CD4-positive, alpha-beta memory T cell (primary cell): ENCODE results near the gene CCDC97. TPM values are rescaled to one million over a fixed set of nuclear protein-coding genes. Genes with fewer than 3 reads are reported as not detected.

ENCODE experiments used
- CTCF ChIA-PET: fragments of 350-600 bp; sonication (Branson Sonifier 250); formaldehyde crosslinking; loops from one replicate; lab custom pipeline; 2021; ENCODE audit warnings: inconsistent platforms; ENCODE audit not compliant: partially characterized antibody; lab: Charles Lee
- POLR2A ChIA-PET: fragments of 350-600 bp; sonication (Branson Sonifier 250); formaldehyde crosslinking; loops from one replicate; lab custom pipeline; 2021; ENCODE audit not compliant: partially characterized antibody; lab: Charles Lee
- DNase-seq, 5 donors: peaks; one replicate each; pipeline versions ENCODE4 v3.0.0 to v3.0.0-alpha.2; 2020 to 2022; ENCODE audit warnings: mixed read lengths in 1 of 5
- H3K27ac ChIP-seq: one replicate; pipeline ENCODE4 v1.7.0; 2013; ENCODE audit warnings: low read depth, low read length
- H3K27me3 ChIP-seq: 2 replicates; pipeline ENCODE4 v1.7.0; 2013; ENCODE audit warnings: mild to moderate bottlenecking, low read length, moderate library complexity; ENCODE audit not compliant: insufficient read depth
- H3K36me3 ChIP-seq: 2 replicates; pipeline ENCODE4 v1.7.0; 2013; ENCODE audit warnings: mild to moderate bottlenecking, low read length, moderate library complexity; ENCODE audit not compliant: insufficient read depth
- H3K4me1 ChIP-seq: 2 replicates; pipeline ENCODE4 v1.7.0; 2013; ENCODE audit warnings: mild to moderate bottlenecking, low read length, moderate library complexity; ENCODE audit not compliant: insufficient read depth
- H3K4me3 ChIP-seq, 2 donors: one replicate each; pipeline ENCODE4 v1.7.0; 2013; ENCODE audit warnings: low read length in 2 of 2, mild to moderate bottlenecking in 1 of 2
- H3K9me3 ChIP-seq, 2 donors: one replicate each; pipeline ENCODE4 v1.7.0; 2013; ENCODE audit warnings: low read length in 2 of 2, control low read depth in 1 of 2; ENCODE audit not compliant: control insufficient read depth in 1 of 2
- H3K27ac Mint-ChIP-seq, 7 donors: one replicate each; pipeline ENCODE4 v1.8.0; 2020 to 2021; ENCODE audit warnings: mixed read lengths in 7 of 7, mild to moderate bottlenecking in 6 of 7, inconsistent platforms in 3 of 7, moderate library complexity in 3 of 7
- H3K27me3 Mint-ChIP-seq, 2 donors: one replicate each; pipeline ENCODE4 v1.8.0; 2020 to 2021; ENCODE audit warnings: mixed read lengths in 2 of 2
- H3K36me3 Mint-ChIP-seq, 2 donors: one replicate each; pipeline ENCODE4 v1.8.0; 2020 to 2021; ENCODE audit warnings: mixed read lengths in 2 of 2, inconsistent platforms in 1 of 2, mild to moderate bottlenecking in 1 of 2
- H3K4me1 Mint-ChIP-seq, 4 donors: one replicate each; pipeline ENCODE4 v1.8.0; 2020 to 2021; ENCODE audit warnings: mixed read lengths in 4 of 4, mild to moderate bottlenecking in 1 of 4
- H3K4me3 Mint-ChIP-seq, 8 donors: one replicate each; pipeline ENCODE4 v1.8.0; 2020 to 2021; ENCODE audit warnings: mixed read lengths in 8 of 8, mild to moderate bottlenecking in 7 of 8, moderate library complexity in 6 of 8, inconsistent platforms in 3 of 8
- H3K9me3 Mint-ChIP-seq, 8 donors: one replicate each; pipeline ENCODE4 v1.8.0; 2020 to 2021; ENCODE audit warnings: mixed read lengths in 8 of 8, mild to moderate bottlenecking in 5 of 8, inconsistent platforms in 3 of 8, moderate library complexity in 1 of 8
- intact Hi-C: fragments of 100-400 bp; cut with micrococcal nuclease; formaldehyde crosslinking; loops from one replicate; pipeline ENCODE4 v1.15.1; 2023
- polyA plus RNA-seq, 2 donors: library from polyadenylated mRNA; unstranded; fragments of 300-500 nt; fragmentation: Illumina TruSeq; gene quantifications; one replicate each; pipeline ENCODE4 v1.2.3, GENCODE V29; 2021
- total RNA-seq, 2 experiments: library from RNA; stranded (reverse); gene quantifications; one replicate each; pipeline ENCODE4 v1.2.3, GENCODE V29; 2021

CCDC97 gene
- total and polyA plus RNA-seq, 4 experiments from 2014 or later: 23.2 to 61.4 (median 44.3) TPM

GRCh38 chr19:41319500-41320184 is 9.7 kb downstream of the CCDC97 start:
- Histone ChIP-seq H3K36me3 (peaks cover 71% of the 10 kb centered on the region), H3K4me3 (no peak overlapping the region), H3K9me3 (no peaks in the 10 kb centered on the region), H3K27me3 (no peaks in the 10 kb centered on the region), H3K27ac (no peak overlapping the region), H3K4me1 (peaks cover 3% of the 10 kb centered on the region)
- DNase-seq: peak in 1 of 5 donors; percentile 40
- Mint-ChIP-seq H3K9me3 (peaks cover 0 to 5% (median 0%) of the 10 kb centered on the region in 8 donors), H3K27me3 (no peaks in the 10 kb centered on the region), H3K4me1 (peaks cover 11 to 69% (median 19%) of the 10 kb centered on the region in 4 donors), H3K4me3 (peak overlapping the region in 1 of 8 donors; percentile 49), H3K27ac (peak overlapping the region in 5 of 7 donors; percentile 63 to 87 (median 69)), H3K36me3 (peaks cover 32 to 77% of the 10 kb centered on the region in 2 donors)
- ChIA-PET POLR2A (interaction anchor here (0.7 to 2.1 kb wide), 5 partner anchors 9 to 56 kb away, joined by 3 to 10 read pairs (median 5); partner anchors contain the start of genes CCDC97 and HNRNPUL1), CTCF (interaction anchor here (1.2 kb wide), 1 partner anchor 11 kb away, joined by 3 read pairs; no protein-coding TSS in a partner anchor)
- intact Hi-C loops: no loop called here

- H3K4me3 ChIP-seq: no peak overlapping the region
- peak in 1 of 5 donors; percentile 39 for DNase-seq
- no peak overlapping the region for H3K27ac ChIP-seq
- H3K4me1 Mint-ChIP-seq: peaks cover 14 to 74% (median 22%) of the 10 kb centered on the region in 4 donors
- no peaks in the 10 kb centered on the region for H3K27me3 Mint-ChIP-seq
- intact Hi-C loops: no loop called here
- ChIA-PET POLR2A (interaction anchor here (0.7 to 2.1 kb wide), 4 partner anchors 8 to 56 kb away, joined by 3 to 10 read pairs (median 4); partner anchors contain the start of gene HNRNPUL1), CTCF (interaction anchor here (1.2 kb wide), 1 partner anchor 11 kb away, joined by 3 read pairs; no protein-coding TSS in a partner anchor)
- H3K9me3 ChIP-seq: no peaks in the 10 kb centered on the region
- peaks cover 3% of the 10 kb centered on the region for H3K4me1 ChIP-seq
- H3K36me3 ChIP-seq: peaks cover 71% of the 10 kb centered on the region
- peaks cover 0 to 5% (median 0%) of the 10 kb centered on the region in 8 donors for H3K9me3 Mint-ChIP-seq
- no peaks in the 10 kb centered on the region for H3K27me3 ChIP-seq
- peak overlapping the region in 4 of 7 donors; percentile 69 to 87 (median 70) for H3K27ac Mint-ChIP-seq
- H3K36me3 Mint-ChIP-seq: peaks cover 32 to 79% of the 10 kb centered on the region in 2 donors
- peak overlapping the region in 1 of 8 donors; percentile 25 for H3K4me3 Mint-ChIP-seq
Observed at GRCh38 chr19:41320185-41320518, 10.2 kb downstream of the CCDC97 start.

GRCh38 chr19:41320568-41320967 is 10.6 kb downstream of the CCDC97 start:
- Histone ChIP-seq H3K9me3 (no peaks in the 10 kb centered on the region), H3K4me1 (peaks cover 4% of the 10 kb centered on the region), H3K4me3 (no peak overlapping the region), H3K36me3 (peaks cover 71% of the 10 kb centered on the region), H3K27ac (no peak overlapping the region), H3K27me3 (no peaks in the 10 kb centered on the region)
- CTCF ChIA-PET: no interaction called here
- no peaks in the 10 kb centered on the region for H3K27me3 Mint-ChIP-seq
- intact Hi-C loops: no loop called here
- POLR2A ChIA-PET: interaction anchor here (1.3 to 2.1 kb wide), 3 partner anchors 32 to 57 kb away, joined by 3 to 10 read pairs (median 5); partner anchors contain the start of gene HNRNPUL1
- H3K9me3 Mint-ChIP-seq: peaks cover 0 to 5% (median 0%) of the 10 kb centered on the region in 8 donors
- DNase-seq: peak in 1 of 5 donors; percentile 22
- peak overlapping the region in 5 of 7 donors; percentile 10 to 69 (median 43) for H3K27ac Mint-ChIP-seq
- peaks cover 14 to 78% (median 24%) of the 10 kb centered on the region in 4 donors for H3K4me1 Mint-ChIP-seq
- no peak overlapping the region for H3K4me3 Mint-ChIP-seq
- H3K36me3 Mint-ChIP-seq: peaks cover 32 to 79% of the 10 kb centered on the region in 2 donors

DNA sequence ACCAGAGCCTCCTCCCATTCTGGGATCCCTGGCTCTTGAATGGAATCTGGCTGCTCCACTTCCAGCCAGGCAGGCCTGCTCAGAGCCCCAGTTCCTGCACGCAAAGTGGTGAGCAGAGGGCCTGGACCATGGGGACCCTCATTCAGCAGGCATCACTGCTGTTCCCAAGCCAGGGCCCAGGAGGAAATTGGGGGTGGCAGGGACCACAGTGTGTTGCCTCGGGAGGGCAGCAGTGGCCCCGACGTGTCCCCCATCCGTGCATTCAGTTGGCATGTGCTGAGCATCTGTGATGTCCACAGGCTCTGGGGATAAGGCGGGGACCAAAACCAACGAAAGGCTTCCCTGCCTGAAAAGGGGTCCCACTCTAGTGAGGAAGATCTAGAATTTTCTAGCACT is 11.2 kb downstream of the CCDC97 start:
- Histone ChIP-seq H3K4me3 (no peak overlapping the region), H3K4me1 (peaks cover 10% of the 10 kb centered on the region), H3K27me3 (no peaks in the 10 kb centered on the region), H3K9me3 (no peaks in the 10 kb centered on the region), H3K36me3 (peaks cover 68% of the 10 kb centered on the region), H3K27ac (no peak overlapping the region)
- peaks cover 28 to 76% of the 10 kb centered on the region in 2 donors for H3K36me3 Mint-ChIP-seq
- H3K27ac Mint-ChIP-seq: peak overlapping the region in 3 of 7 donors; percentile 10 to 87 (median 62)
- ChIA-PET POLR2A (interaction anchor here (1.0 to 2.1 kb wide), 4 partner anchors 31 to 43 kb away, joined by 3 to 14 read pairs (median 6); partner anchors contain the start of gene B9D2), CTCF (interaction anchor here (1.0 to 1.8 kb wide), 3 partner anchors 14 to 30 kb away, joined by 3 to 5 read pairs (median 4); no protein-coding TSS in a partner anchor)
- peaks cover 0 to 5% (median 0%) of the 10 kb centered on the region in 8 donors for H3K9me3 Mint-ChIP-seq
- H3K4me1 Mint-ChIP-seq: peaks cover 13 to 76% (median 24%) of the 10 kb centered on the region in 4 donors
- H3K27me3 Mint-ChIP-seq: no peaks in the 10 kb centered on the region
- H3K4me3 Mint-ChIP-seq: no peak overlapping the region
- peak in 1 of 5 donors; percentile 37 for DNase-seq
- intact Hi-C loops: no loop called here

DNA sequence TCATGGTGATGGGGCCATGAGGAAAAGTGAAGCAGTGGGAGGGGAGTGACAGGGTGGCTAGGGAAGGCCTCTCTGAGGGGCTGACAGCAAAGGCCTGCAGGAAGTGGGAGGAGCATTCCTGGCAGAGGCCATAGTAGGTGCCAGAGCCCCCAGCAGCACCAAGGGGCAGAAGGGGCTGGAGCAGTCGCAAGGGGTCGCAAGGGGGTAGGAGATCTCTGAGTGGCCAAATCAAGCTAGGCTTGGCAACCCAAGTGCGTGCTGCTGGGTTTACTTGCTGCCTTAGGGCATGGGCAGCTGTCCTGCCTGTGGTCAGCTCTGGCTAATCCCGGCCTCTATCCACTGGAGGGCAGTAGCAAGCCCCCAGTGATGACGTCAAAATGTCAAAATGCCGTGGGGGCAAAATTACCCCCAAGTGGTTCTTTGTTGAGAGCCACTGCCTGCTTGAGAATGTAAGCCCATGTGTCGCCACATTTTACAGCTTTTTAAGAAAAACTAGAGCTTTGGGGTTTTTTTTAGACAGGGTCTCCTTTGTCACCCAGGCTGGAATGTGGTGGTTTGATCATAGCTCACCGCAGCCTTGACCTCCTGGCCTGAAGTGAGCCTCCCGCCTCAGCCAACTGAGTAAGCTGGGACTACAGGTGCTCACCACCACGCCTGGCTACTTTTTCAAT is 11.8 kb downstream of the CCDC97 start:
- Mint-ChIP-seq H3K27ac (peak overlapping the region in 4 of 7 donors; percentile 10 to 87 (median 37)), H3K4me1 (peaks cover 17 to 76% (median 29%) of the 10 kb centered on the region in 4 donors), H3K27me3 (no peaks in the 10 kb centered on the region), H3K9me3 (peaks cover 0 to 5% (median 0%) of the 10 kb centered on the region in 8 donors), H3K36me3 (peaks cover 25 to 74% of the 10 kb centered on the region in 2 donors), H3K4me3 (peak overlapping the region in 1 of 8 donors; percentile 29)
- ChIA-PET POLR2A (interaction anchor here (1.0 to 1.4 kb wide), 5 partner anchors 19 to 59 kb away, joined by 3 to 14 read pairs (median 3); partner anchors contain the start of gene B9D2), CTCF (interaction anchor here (1.0 to 1.8 kb wide), 4 partner anchors 15 to 76 kb away, joined by 3 to 5 read pairs (median 4); no protein-coding TSS in a partner anchor)
- intact Hi-C loops: no loop called here
- Histone ChIP-seq H3K9me3 (no peaks in the 10 kb centered on the region), H3K4me3 (no peak overlapping the region), H3K27me3 (no peaks in the 10 kb centered on the region), H3K36me3 (peaks cover 64% of the 10 kb centered on the region), H3K27ac (no peak overlapping the region), H3K4me1 (peaks cover 15% of the 10 kb centered on the region)
- DNase-seq: peak in 1 of 5 donors; percentile 35

- Mint-ChIP-seq H3K4me1 (peaks cover 16 to 76% (median 29%) of the 10 kb centered on the region in 4 donors), H3K27ac (peak overlapping the region in 6 of 7 donors; percentile 73 to 89 (median 85)), H3K4me3 (peak overlapping the region in 1 of 8 donors; percentile 25), H3K36me3 (peaks cover 18 to 71% of the 10 kb centered on the region in 2 donors), H3K9me3 (peaks cover 0 to 5% (median 0%) of the 10 kb centered on the region in 8 donors), H3K27me3 (no peaks in the 10 kb centered on the region)
- ChIA-PET POLR2A (interaction anchor here (1.0 to 1.4 kb wide), 5 partner anchors 19 to 60 kb away, joined by 3 to 14 read pairs (median 3); partner anchors contain the start of gene B9D2), CTCF (interaction anchor here (1.0 to 1.8 kb wide), 3 partner anchors 26 to 77 kb away, joined by 3 to 5 read pairs (median 3); no protein-coding TSS in a partner anchor)
- peaks cover 57% of the 10 kb centered on the region for H3K36me3 ChIP-seq
- peaks cover 22% of the 10 kb centered on the region for H3K4me1 ChIP-seq
- intact Hi-C loops: no loop called here
- no peak overlapping the region for H3K27ac ChIP-seq
- no peaks in the 10 kb centered on the region for H3K27me3 ChIP-seq
- no peaks in the 10 kb centered on the region for H3K9me3 ChIP-seq
- H3K4me3 ChIP-seq: no peak overlapping the region
- no peak for DNase-seq
Observed at GRCh38 chr19:41322451-41322850, 12.5 kb downstream of the CCDC97 start.
